H7 (cell line): Measurements from ENCODE around the gene NACC2. TPM values are rescaled to one million over a fixed set of nuclear protein-coding genes. Genes with fewer than 3 reads are reported as not detected.
A peak's percentile ranks its signal among the peaks of the same experiment; 100 is the strongest.
"Not testable (repeated sequence)": the region's sequence is repeated elsewhere in the genome, so short reads cannot be mapped to it uniquely, and the experiment has no call there.

ENCODE experiments used
- DNase-seq: peaks from one replicate; pipeline ENCODE4 v3.0.0; 2012
- H3K27me3 ChIP-seq: 2 replicates; pipeline ENCODE4 v1.6.0; 2011; ENCODE audit warnings: mild to moderate bottlenecking, low read length; ENCODE audit not compliant: control insufficient read depth, insufficient read depth
- H3K36me3 ChIP-seq: replicated peaks from 2 replicates; pipeline ENCODE4 v1.5.1; 2011; ENCODE audit warnings: low read length; ENCODE audit not compliant: control insufficient read depth, insufficient read depth
- H3K4me3 ChIP-seq: 2 replicates; pipeline ENCODE4 v1.5.1; 2011; ENCODE audit warnings: low read depth, mild to moderate bottlenecking, control low read depth, low read length, moderate library complexity; ENCODE audit not compliant: insufficient read depth
- total RNA-seq: library from RNA; depleted of rRNA; stranded (reverse); fragments of >200 nt; shearing (Covaris generic); gene quantifications from 2 replicates; pipeline ENCODE4 v1.2.3, GENCODE V29; 2014

NACC2 gene
- total RNA-seq, 1 experiment from 2014 or later = 19.3 TPM

- H3K4me3 ChIP-seq = no peak overlapping the region
- no peaks in the 10 kb centered on the region; the same call in 1 of the 2 replicates for H3K36me3 ChIP-seq
- no peaks in the 10 kb centered on the region for H3K27me3 ChIP-seq
- DNase-seq = no peak
Measured at GRCh38 chr9:136042541-136042940, 52.5 kb downstream of the NACC2 start.

DNA sequence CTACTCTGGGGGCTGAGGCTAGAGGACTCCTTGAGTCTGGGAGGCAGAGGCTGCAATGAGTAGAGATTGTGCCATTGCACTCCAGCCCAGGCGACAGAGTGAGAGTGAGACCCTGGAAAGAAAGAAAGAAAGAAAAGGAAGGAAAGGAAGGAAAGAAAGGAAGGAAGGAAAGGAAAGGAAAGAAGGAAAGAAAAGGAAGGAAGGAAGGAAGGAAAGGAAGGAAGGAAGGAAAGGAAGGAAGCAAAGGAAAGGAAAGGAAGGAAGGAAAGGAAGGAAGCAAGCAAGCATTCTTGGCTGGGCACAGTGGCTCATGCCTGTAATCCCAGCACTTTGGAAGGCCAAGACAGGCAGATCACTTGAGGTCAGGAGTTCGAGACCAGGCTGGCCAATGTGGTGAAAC, 54.2 kb downstream of the NACC2 start:
- not testable (repeated sequence) for H3K27me3 ChIP-seq, H3K4me3 ChIP-seq, H3K36me3 ChIP-seq, DNase-seq

- no peak for DNase-seq
- Histone ChIP-seq H3K4me3 (no peak overlapping the region), H3K36me3 (no peaks in the 10 kb centered on the region), H3K27me3 (no peaks in the 10 kb centered on the region)
Measured at GRCh38 chr9:136039488-136039887, 55.6 kb downstream of the NACC2 start.

- no peaks in the 10 kb centered on the region for H3K27me3 ChIP-seq
- DNase-seq = no peak
- H3K4me3 ChIP-seq = no peak overlapping the region
- no peaks in the 10 kb centered on the region for H3K36me3 ChIP-seq
Measured at GRCh38 chr9:136036848-136037247, 58.2 kb downstream of the NACC2 start.

DNA sequence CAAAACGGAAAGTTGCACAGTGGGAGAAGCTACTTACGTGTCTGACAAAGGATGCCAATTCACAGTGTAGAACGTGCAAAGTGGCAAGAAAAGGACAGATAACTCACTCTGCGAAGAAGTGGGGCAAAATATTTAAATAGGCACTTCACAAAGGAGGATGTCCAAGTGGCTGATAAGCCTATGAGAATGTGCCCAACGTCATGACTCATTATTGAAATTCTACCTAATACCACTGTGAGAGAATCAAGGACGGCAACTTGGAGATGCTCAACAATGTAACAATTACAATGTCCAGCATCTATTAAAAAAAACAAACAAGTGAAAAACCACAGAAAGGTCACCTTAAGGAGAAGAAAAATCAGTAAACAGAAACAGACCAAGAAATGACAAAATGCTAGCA, 59.0 kb downstream of the NACC2 start:
- no peaks in the 10 kb centered on the region for H3K27me3 ChIP-seq
- H3K4me3 ChIP-seq = no peak overlapping the region
- no peak for DNase-seq
- H3K36me3 ChIP-seq = no peaks in the 10 kb centered on the region

DNA sequence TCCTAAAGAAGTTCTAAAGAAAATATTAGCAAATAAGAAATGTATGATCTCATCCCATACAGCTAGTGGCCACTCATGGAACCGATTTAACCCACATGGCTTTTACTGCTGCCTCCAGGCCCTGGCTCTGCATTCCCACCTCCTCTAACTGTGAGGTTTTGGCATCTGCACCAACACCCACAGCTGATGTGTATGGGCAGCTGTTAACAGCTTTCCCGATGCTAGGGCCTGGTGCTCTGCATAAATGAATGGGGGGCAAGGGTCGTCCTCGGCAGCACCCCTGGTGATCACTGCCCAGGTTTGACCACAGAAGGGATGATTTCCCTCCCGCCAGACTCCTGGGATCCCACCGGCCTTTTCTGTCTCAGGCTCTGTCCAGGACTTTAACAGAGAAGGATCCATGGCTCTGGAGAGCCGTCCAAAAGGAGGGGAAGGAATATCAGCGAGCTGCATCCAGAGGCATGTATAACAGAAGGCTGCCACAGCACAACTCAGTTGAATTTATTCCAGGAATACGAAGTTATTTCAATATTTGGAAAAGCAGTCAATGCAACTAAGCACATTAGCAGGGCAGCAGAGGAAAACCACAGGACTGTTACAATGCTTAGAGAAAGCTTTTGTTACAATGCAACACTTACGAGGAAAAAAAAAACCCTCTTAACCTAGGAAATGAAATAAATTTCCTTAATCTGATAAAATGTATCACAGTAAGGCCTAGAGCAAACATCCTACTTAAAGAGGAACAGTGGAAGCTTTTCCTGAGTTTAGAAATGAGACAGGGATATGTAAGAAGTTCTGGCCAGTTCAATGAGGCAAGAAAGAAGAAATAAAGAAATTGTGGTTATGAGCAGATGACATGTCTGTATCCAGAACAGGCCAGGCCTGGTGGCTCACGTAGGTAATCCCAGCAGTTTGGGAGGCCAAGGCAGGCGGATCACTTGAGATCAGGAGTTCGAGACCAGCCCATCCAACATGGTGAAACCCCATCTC, 63.1 kb downstream of the NACC2 start:
- Histone ChIP-seq H3K4me3 (no peak overlapping the region), H3K36me3 (no peaks in the 10 kb centered on the region), H3K27me3 (no peaks in the 10 kb centered on the region)
- DNase-seq = no peak

DNA sequence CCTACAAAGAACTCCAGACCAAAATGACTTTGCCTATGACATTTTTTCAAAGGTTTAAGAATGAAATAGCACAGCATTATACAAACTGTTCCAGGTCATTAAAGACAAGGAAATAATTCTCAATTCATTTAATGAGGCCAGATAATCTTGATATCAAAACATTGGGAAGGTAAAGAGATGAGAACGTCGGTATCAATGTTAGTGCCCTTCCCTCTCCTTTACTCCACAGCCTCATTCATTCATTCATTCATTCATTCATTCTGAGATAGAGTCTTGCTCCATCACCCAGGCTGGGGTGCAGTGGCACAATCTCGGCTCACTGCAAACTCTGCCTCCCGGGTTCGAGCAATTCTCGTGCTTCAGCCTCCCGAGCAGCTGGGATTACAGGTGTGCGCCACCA, 64.0 kb downstream of the NACC2 start:
- no peaks in the 10 kb centered on the region for H3K27me3 ChIP-seq
- H3K4me3 ChIP-seq = no peak overlapping the region
- no peak for DNase-seq
- H3K36me3 ChIP-seq = no peaks in the 10 kb centered on the region

DNA sequence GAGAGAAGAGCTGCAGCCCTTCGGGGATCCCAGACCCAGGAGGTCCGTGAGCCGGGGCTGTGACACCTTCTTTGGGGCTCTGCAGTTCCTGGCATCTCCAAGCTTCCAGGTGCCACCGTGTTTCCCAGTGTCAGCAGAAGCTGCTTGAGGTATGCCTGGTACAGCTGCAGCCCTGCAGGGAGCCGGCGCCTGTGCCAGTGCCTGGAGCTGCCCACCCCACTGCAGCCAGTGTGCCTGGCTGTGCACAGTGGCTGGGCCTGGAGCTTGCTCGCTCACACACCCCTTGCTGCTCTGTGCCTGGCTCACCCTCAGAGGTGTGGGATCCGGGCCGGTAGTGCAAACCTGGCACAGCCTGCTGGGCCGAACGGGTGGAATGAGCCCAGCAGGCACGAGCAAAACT, 65.5 kb downstream of the NACC2 start:
- no peaks in the 10 kb centered on the region for H3K27me3 ChIP-seq

DNA sequence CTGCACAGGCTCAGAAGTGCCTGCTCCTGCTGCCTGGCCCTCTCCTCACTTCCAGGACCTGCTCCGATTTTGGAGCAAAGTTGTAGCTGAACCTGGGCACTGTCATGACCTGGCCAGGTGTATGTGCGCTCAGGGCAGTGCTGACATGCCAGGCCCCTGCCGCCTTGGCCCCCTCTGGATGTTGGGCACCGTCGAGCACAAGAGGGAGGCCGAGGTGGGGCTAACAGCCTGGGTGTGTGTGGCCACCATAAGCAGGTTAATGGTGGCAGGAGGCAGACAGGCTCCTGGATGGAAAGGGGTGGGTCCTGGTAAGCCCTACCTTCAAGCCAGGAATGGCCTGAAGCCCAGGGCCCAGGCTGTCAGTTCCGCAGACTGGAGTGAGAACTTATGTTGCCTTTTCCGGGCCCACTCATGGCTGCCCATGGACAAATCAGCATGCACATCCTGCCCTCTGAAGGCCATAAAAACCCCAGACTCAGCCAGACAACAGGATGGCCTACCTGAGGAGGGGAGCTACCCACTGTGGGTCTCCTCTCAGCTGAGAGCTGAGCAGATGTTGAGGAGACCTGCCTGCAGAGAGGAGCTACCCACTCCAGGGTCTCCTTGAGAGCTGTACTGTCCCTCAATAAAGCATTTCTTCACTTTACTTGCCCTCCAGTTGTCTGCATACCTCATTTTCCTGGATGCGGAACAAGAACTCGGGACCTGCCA, 66.2 kb downstream of the NACC2 start:
- Histone ChIP-seq H3K4me3 (no peak overlapping the region), H3K27me3 (no peaks in the 10 kb centered on the region), H3K36me3 (no peaks in the 10 kb centered on the region)
- no peak for DNase-seq

More for the DNA sequence above, 65.5 kb downstream of the NACC2 start:
- no peak for DNase-seq
- no peaks in the 10 kb centered on the region for H3K36me3 ChIP-seq
- H3K4me3 ChIP-seq = no peak overlapping the region

DNA sequence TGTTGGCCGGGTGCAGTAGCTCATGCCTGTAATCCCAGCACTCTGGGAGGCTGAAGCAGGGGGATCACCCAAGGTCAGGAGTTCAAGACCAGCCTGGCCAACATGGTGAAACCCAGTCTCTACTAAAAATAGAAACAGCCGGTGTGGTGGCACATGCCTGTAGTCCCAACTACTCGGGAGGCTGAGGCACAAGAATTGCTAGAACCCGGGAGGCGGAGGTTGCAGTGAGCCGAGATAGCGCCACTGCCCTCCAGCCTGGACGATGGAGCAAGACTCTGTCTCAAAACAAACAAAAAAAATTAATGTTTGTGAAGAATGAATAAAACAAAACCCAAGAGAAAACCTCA, 68.2 kb downstream of the NACC2 start:
- not testable (repeated sequence) for H3K36me3 ChIP-seq, H3K27me3 ChIP-seq, DNase-seq, H3K4me3 ChIP-seq

DNA sequence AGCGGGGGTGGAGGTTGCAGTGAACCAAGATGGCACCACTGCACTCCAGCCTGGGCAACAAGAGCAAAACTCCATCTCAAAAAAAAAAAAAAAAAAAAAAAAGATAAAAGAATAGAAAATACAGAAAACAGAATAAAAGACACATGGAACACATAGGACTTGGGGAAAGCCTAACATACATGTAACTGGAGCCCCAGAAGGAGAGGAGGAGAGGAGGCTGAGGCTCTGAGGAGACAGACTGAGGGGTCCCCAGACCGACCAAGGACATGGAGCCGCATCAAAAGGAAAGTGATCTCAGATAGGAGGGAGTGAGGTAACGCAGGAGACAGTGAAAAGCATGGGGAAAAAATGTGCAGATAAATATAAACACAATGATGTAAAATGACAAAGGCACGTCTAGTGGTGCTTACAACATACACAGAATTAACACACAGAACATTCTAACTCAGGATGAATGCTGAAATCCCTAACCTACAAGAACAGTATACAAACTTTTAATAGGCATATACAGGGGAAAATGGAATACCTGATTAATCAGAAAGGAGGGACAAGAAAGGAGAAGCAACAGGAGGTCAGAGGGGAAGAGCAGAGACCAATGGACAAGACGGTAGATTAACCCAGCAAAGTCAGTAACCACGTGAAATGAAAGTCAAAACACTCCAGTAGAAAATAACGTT, 68.7 kb downstream of the NACC2 start:
- Histone ChIP-seq H3K36me3 (no peaks in the 10 kb centered on the region), H3K4me3 (no peak overlapping the region), H3K27me3 (no peaks in the 10 kb centered on the region)
- DNase-seq = no peak

- Histone ChIP-seq H3K4me3 (no peak overlapping the region), H3K36me3 (no peaks in the 10 kb centered on the region), H3K27me3 (no peaks in the 10 kb centered on the region)
- DNase-seq = no peak
Measured at GRCh38 chr9:136025481-136025880, 69.6 kb downstream of the NACC2 start.

- no peak overlapping the region for H3K4me3 ChIP-seq
- H3K27me3 ChIP-seq = no peaks in the 10 kb centered on the region
- DNase-seq = peak; percentile 49
Measured at GRCh38 chr9:136024696-136025316, 70.3 kb downstream of the NACC2 start.

DNA sequence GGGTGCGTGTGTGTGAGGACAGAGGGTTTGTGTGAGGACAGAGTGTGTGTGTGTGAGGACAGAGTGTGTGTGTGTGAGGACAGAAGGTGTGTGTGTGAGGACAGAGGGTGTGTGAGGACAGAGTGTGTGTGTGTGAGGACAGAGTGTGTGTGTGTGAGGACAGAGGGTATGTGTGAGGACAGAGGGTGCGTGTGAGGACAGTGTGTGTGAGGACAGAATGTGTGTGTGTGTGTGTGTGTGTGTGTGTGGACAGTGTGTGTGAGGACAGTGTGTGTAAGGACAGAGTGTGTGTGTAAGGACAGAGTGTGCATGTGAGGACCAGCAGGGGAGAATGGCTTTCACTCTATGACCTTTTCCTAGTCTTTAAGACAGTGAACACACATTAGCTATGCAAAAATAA, 70.8 kb downstream of the NACC2 start:
- DNase-seq = no peak
- no peaks in the 10 kb centered on the region for H3K27me3 ChIP-seq
- H3K36me3 ChIP-seq = no peaks in the 10 kb centered on the region
- no peak overlapping the region for H3K4me3 ChIP-seq

More at GRCh38 chr9:136024696-136025316, 70.3 kb downstream of the NACC2 start:
- no peaks in the 10 kb centered on the region for H3K36me3 ChIP-seq
